NCI-H774 (cell line): ENCODE results near the gene KANSL1L.

ENCODE experiments used
- DNase-seq: peaks from one replicate; lab custom pipeline; 2025; lab: John Stamatoyannopoulos, UW

KANSL1L gene

DNA sequence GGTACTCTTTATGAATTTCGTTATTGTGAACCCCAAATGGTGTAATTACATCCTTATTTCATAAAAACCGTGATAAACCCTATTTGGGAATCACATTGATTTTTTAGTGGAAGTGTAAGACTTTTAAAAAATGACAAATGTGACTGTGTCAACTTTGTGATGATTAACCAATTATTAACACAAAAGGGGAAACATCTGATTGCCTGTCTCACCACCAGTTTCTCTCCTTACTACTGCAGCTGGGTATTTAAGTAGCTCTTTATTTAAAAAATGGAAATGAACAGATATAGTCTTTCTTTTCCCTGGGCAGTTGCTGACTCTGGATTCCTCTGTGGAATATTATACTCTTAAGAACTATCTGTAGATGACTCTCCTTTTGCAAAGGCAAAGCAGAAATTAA, 180.4 kb downstream of the KANSL1L start:
- no peak for DNase-seq

- DNase-seq = no peak
These were observed 183.2 kb downstream of the KANSL1L start for GRCh38 chr2:209988010-209988409.

- no peak for DNase-seq
These were observed 184.8 kb downstream of the KANSL1L start for GRCh38 chr2:209986415-209986814.

DNA sequence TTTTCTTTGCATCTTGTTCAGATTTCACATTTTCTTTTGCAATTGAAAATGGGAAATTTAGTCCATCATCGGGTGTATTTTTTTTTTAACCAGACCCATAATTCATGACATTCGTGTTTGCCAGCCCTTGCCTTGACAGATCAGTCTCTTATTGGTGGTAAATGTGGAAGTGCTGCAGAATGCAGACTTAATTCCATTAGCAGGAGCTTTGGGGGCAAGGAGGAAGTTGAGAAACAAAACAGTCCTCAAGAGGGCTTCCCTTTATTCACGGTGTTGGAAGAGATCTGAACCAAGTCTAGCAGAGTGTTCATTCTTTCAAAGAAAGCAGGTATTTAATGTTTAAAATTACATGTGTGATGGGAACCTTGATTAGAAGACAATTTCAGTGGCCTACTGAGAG, 185.3 kb downstream of the KANSL1L start:
- DNase-seq = no peak

DNA sequence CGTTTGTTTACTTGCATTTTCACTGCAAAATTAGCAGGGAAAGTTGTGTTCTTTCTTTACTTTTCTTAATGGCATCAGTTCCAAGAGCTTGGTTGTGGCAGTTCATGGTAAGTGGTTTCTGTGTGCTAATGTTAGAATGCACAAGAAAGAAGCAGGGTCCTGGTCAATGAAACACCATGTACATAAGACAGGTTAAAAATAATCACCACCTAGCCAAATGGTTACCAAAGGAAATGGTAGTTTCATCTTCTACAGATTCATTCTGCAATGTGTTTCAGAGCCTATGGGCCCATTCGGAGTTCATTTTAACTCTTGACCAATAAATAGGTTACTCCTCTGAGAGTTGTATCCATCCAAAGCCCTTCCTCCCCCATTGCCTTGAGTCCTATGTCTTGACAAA, 186.9 kb downstream of the KANSL1L start:
- no peak for DNase-seq

GRCh38 chr2:209977386-209978239, 193.6 kb downstream of the KANSL1L start:
- DNase-seq = peak; percentile 7

- DNase-seq = no peak
These were observed 194.4 kb downstream of the KANSL1L start for GRCh38 chr2:209976698-209977385.

- DNase-seq = no peak
These were observed 196.6 kb downstream of the KANSL1L start for GRCh38 chr2:209974576-209974975.

- DNase-seq = no peak
These were observed 197.9 kb downstream of the KANSL1L start for GRCh38 chr2:209973328-209973727.
